H9 (cell line): ENCODE results near the gene FUZ. TPM values are rescaled to one million over a fixed set of nuclear protein-coding genes. Genes with fewer than 3 reads are reported as not detected.
A peak's percentile ranks its signal among the peaks of the same experiment; 100 is the strongest.

Experiments used
- DNase-seq: peaks from one replicate; pipeline ENCODE4 v3.0.0-alpha.2; 2017
- H2AFZ ChIP-seq: one replicate; pipeline ENCODE4 v1.6.1; 2013; ENCODE audit warnings: mild to moderate bottlenecking, low read length, control low read depth, moderate library complexity
- H2AK5ac ChIP-seq: 2 replicates; pipeline ENCODE4 v1.6.1; 2013; ENCODE audit warnings: low read length, control low read depth, mixed read lengths; ENCODE audit not compliant: insufficient read length
- H2BK120ac ChIP-seq: one replicate; pipeline ENCODE4 v1.6.1; 2013; ENCODE audit warnings: low read depth, mild to moderate bottlenecking, low read length, control low read depth, inconsistent platforms; ENCODE audit not compliant: poor library complexity, severe bottlenecking
- H2BK12ac ChIP-seq: 2 replicates; pipeline ENCODE4 v1.6.1; 2013; ENCODE audit warnings: low read length, control low read depth, mixed read lengths, low read depth; ENCODE audit not compliant: insufficient read length
- H2BK15ac ChIP-seq: 2 replicates; pipeline ENCODE4 v1.6.1; 2013; ENCODE audit warnings: low read depth, low read length, control low read depth
- H2BK20ac ChIP-seq: one replicate; pipeline ENCODE4 v1.6.1; 2013; ENCODE audit warnings: low read depth, mild to moderate bottlenecking, low read length, control low read depth, inconsistent platforms; ENCODE audit not compliant: poor library complexity, severe bottlenecking
- H2BK5ac ChIP-seq: 2 replicates; pipeline ENCODE4 v1.6.1; 2013; ENCODE audit warnings: low read length, control low read depth, mixed read lengths; ENCODE audit not compliant: insufficient read length
- H3K14ac ChIP-seq: 2 replicates; pipeline ENCODE4 v1.6.1; 2013; ENCODE audit warnings: low read length, control low read depth; ENCODE audit not compliant: insufficient read depth
- H3K18ac ChIP-seq: 2 replicates; pipeline ENCODE4 v1.6.1; 2013; ENCODE audit warnings: low read depth, mild to moderate bottlenecking, mixed read lengths, low read length, control low read depth; ENCODE audit not compliant: insufficient read length
- H3K23ac ChIP-seq: 2 replicates; pipeline ENCODE4 v1.6.1; 2013; ENCODE audit warnings: low read length, control low read depth, mixed read lengths, low read depth; ENCODE audit not compliant: insufficient read length
- H3K23me2 ChIP-seq: 2 replicates; pipeline ENCODE4 v1.6.1; 2013; ENCODE audit warnings: low read depth, mild to moderate bottlenecking, mixed read lengths, low read length, control low read depth; ENCODE audit not compliant: insufficient read length, poor library complexity, severe bottlenecking
- H3K27ac ChIP-seq: 2 replicates; pipeline ENCODE4 v1.5.1; 2013; ENCODE audit warnings: low read length, control low read depth, mixed read lengths, low read depth; ENCODE audit not compliant: insufficient read length
- H3K27me3 ChIP-seq: 2 replicates; pipeline ENCODE4 v1.6.1; 2013; ENCODE audit warnings: low read length, control low read depth, inconsistent platforms; ENCODE audit not compliant: insufficient read depth
- H3K4ac ChIP-seq: 2 replicates; pipeline ENCODE4 v1.6.1; 2013; ENCODE audit warnings: low read depth, mild to moderate bottlenecking, control low read depth, inconsistent platforms, low read length, moderate library complexity
- H3K4me1 ChIP-seq: 2 replicates; pipeline ENCODE4 v1.6.1; 2013; ENCODE audit warnings: low read length, control low read depth, inconsistent platforms; ENCODE audit not compliant: insufficient read depth
- H3K4me2 ChIP-seq: 2 replicates; pipeline ENCODE4 v1.6.1; 2013; ENCODE audit warnings: low read length, control low read depth, mixed read lengths; ENCODE audit not compliant: insufficient read length, insufficient read depth
- H3K56ac ChIP-seq: 2 replicates; pipeline ENCODE4 v1.6.1; 2013; ENCODE audit warnings: low read depth, mild to moderate bottlenecking, mixed read lengths, low read length, control low read depth; ENCODE audit not compliant: insufficient read length
- H3K79me1 ChIP-seq: 2 replicates; pipeline ENCODE4 v1.6.1; 2013; ENCODE audit warnings: low read depth, mild to moderate bottlenecking, moderate library complexity, low read length, control low read depth, inconsistent platforms; ENCODE audit not compliant: insufficient read depth, poor library complexity, severe bottlenecking
- H3K79me2 ChIP-seq: 2 replicates; pipeline ENCODE4 v1.6.1; 2013; ENCODE audit warnings: low read length, control low read depth, inconsistent platforms; ENCODE audit not compliant: insufficient read depth
- H3K9ac ChIP-seq: 2 replicates; pipeline ENCODE4 v1.6.1; 2013; ENCODE audit warnings: low read length, control low read depth, mixed read lengths; ENCODE audit not compliant: insufficient read length; ENCODE audit errors: extremely low read depth
- H3K9me3 ChIP-seq: one replicate; pipeline ENCODE4 v1.6.1; 2013; ENCODE audit warnings: low read depth, low read length, inconsistent platforms; ENCODE audit not compliant: control insufficient read depth
- H3T11ph ChIP-seq: one replicate; pipeline ENCODE4 v1.6.1; 2013; ENCODE audit warnings: mild to moderate bottlenecking, low read length, control low read depth, inconsistent platforms
- H4K20me1 ChIP-seq: one replicate; pipeline ENCODE4 v1.6.1; 2013; ENCODE audit not compliant: control insufficient read depth, insufficient read length, insufficient read depth
- H4K5ac ChIP-seq: 2 replicates; pipeline ENCODE4 v1.6.1; 2013; ENCODE audit warnings: low read depth, mild to moderate bottlenecking, mixed read lengths, low read length, control low read depth; ENCODE audit not compliant: insufficient read length
- H4K8ac ChIP-seq: replicated peaks from 2 replicates; pipeline ENCODE4 v1.6.1; 2013; ENCODE audit warnings: low read length, control low read depth, mixed read lengths, low read depth; ENCODE audit not compliant: insufficient read length
- H4K91ac ChIP-seq: 2 replicates; pipeline ENCODE4 v1.6.1; 2013; ENCODE audit warnings: low read depth, mild to moderate bottlenecking, moderate library complexity, mixed read lengths, low read length, control low read depth; ENCODE audit not compliant: insufficient read length
- H3K27ac Mint-ChIP-seq, 3 experiments: 2 replicates in 2 of 3; 3 replicates in 1 of 3; pipeline ENCODE4 v1.8.0; 2020 to 2021; ENCODE audit warnings: mixed read lengths in 3 of 3, mild to moderate bottlenecking in 1 of 3, moderate library complexity in 1 of 3
- H3K27me3 Mint-ChIP-seq: 2 replicates; pipeline ENCODE4 v1.8.0; 2021; ENCODE audit warnings: low read depth, mild to moderate bottlenecking, moderate library complexity, mixed read lengths
- H3K36me3 Mint-ChIP-seq, 3 experiments: 2 replicates in 2 of 3; 3 replicates in 1 of 3; pipeline ENCODE4 v1.8.0; 2020 to 2021; ENCODE audit warnings: low read depth in 3 of 3, mixed read lengths in 3 of 3; ENCODE audit not compliant: insufficient read depth in 1 of 3
- H3K4me1 Mint-ChIP-seq, 2 experiments: 2 replicates each; pipeline ENCODE4 v1.8.0; 2020; ENCODE audit warnings: mixed read lengths in 2 of 2
- H3K4me3 Mint-ChIP-seq, 2 experiments: 2 replicates in 1 of 2; 3 replicates in 1 of 2; pipeline ENCODE4 v1.8.0; 2020 to 2021; ENCODE audit warnings: mild to moderate bottlenecking in 2 of 2, mixed read lengths in 2 of 2, moderate library complexity in 1 of 2
- H3K9me3 Mint-ChIP-seq, 2 experiments: 2 replicates in 1 of 2; 3 replicates in 1 of 2; pipeline ENCODE4 v1.8.0; 2020; ENCODE audit warnings: mild to moderate bottlenecking in 2 of 2, mixed read lengths in 2 of 2, moderate library complexity in 1 of 2
- CTCF ChIP-seq: fragments of 200-600 bp; sonication (generic); conservative IDR thresholded peaks from 3 replicates; pipeline ENCODE4 v1.8.0; 2021; ENCODE audit warnings: antibody characterized with exemption, mild to moderate bottlenecking
- WGBS: extraction: QIAGEN DNeasy Blood & Tissue Kit; methylation state at CpG from one replicate; pipeline ENCODE4 v1.1.7; 2013; ENCODE audit warnings: missing lambda C conversion rate, low lambda C conversion rate, mixed read lengths; ENCODE audit not compliant: insufficient read length; ENCODE audit errors: extremely low coverage; 5-methylcytosine and 5-hydroxymethylcytosine counted together
- total RNA-seq: library from RNA; stranded (reverse); gene quantifications from 2 replicates; pipeline ENCODE4 v1.2.1, GENCODE V29; 2021

Gene FUZ
- total RNA-seq, 1 experiment from 2014 or later: 25.1 TPM

GRCh38 chr19:49859682-49860335 is 46.7 kb upstream of the FUZ start:
- Histone ChIP-seq H3K27ac (no peak overlapping the region), H3K14ac (no peak overlapping the region), H4K91ac (no peak overlapping the region), H3K9me3 (no peaks in the 10 kb centered on the region), H3K79me1 (peaks cover 2% of the 10 kb centered on the region), H4K8ac (no peak overlapping the region), H3K9ac (no peak overlapping the region), H2AK5ac (no peak overlapping the region), H2BK20ac (no peak overlapping the region), H2BK5ac (no peak overlapping the region), H4K5ac (no peak overlapping the region), H4K20me1 (peaks cover 3% of the 10 kb centered on the region), H2BK12ac (no peak overlapping the region), H3K18ac (no peak overlapping the region), H3K79me2 (no peaks in the 10 kb centered on the region), H3K4ac (no peak overlapping the region), H3K4me1 (no peaks in the 10 kb centered on the region), H3K23ac (no peak overlapping the region), H2BK120ac (no peak overlapping the region), H3K27me3 (no peaks in the 10 kb centered on the region), H3K56ac (no peak overlapping the region), H2AFZ (no peak overlapping the region), H3T11ph (no peak overlapping the region), H3K4me2 (no peak overlapping the region), H2BK15ac (no peak overlapping the region), H3K23me2 (no peaks in the 10 kb centered on the region)
- Mint-ChIP-seq H3K4me3 (no peak overlapping the region; a peak in 1 of 5 replicates), H3K27me3 (peaks cover 3% of the 10 kb centered on the region), H3K36me3 (peaks cover 30 to 88% (median 71%) of the 10 kb centered on the region in 3 experiments), H3K9me3 (peaks cover 0 to 4% of the 10 kb centered on the region in 2 experiments; a peak in 1 of 5 replicates), H3K4me1 (peaks cover 8 to 22% of the 10 kb centered on the region in 2 experiments), H3K27ac (peak overlapping the region; percentile 61 to 80 (median 72); a peak in 5 of 7 replicates)
- WGBS: no CpG with 5 or more reads among the region's 22 CpGs
- no peak for DNase-seq
- no peak for TF ChIP-seq CTCF
